Liver (tissue), 9 donors: ENCODE results near the gene MAPK6. TPM values are rescaled to one million over a fixed set of nuclear protein-coding genes. Genes with fewer than 3 reads are reported as not detected.

Experiments used
- DNase-seq: peaks from one replicate; pipeline ENCODE4 v3.0.0-alpha.2; 2017; ENCODE audit warnings: low spot score
- H3K27ac ChIP-seq, 2 donors: one replicate each; pipeline ENCODE4 v1.7.0; 2013; ENCODE audit warnings: inconsistent platforms in 2 of 2, low read length in 2 of 2, control low read depth in 1 of 2, low read depth in 1 of 2, mild to moderate bottlenecking in 1 of 2
- H3K27me3 ChIP-seq, 4 donors: one replicate each; pipeline versions ENCODE4 v1.6.1 to v1.7.0; 2013; ENCODE audit warnings: low read length in 3 of 4, inconsistent platforms in 1 of 4, mild to moderate bottlenecking in 1 of 4, moderate library complexity in 1 of 4; ENCODE audit not compliant: control insufficient read depth in 4 of 4, insufficient read depth in 4 of 4
- H3K36me3 ChIP-seq, 4 donors: one replicate each; pipeline versions ENCODE4 v1.6.1 to v1.7.0; 2013; ENCODE audit warnings: low read length in 3 of 4, mild to moderate bottlenecking in 3 of 4, low read depth in 1 of 4, moderate library complexity in 1 of 4; ENCODE audit not compliant: control insufficient read depth in 4 of 4, insufficient read depth in 3 of 4
- H3K4me1 ChIP-seq, 4 donors: one replicate each; pipeline versions ENCODE4 v1.6.1 to v1.7.0; 2013; ENCODE audit warnings: low read length in 3 of 4, mild to moderate bottlenecking in 3 of 4, moderate library complexity in 1 of 4; ENCODE audit not compliant: control insufficient read depth in 4 of 4, insufficient read depth in 4 of 4
- H3K4me3 ChIP-seq, 3 donors: one replicate each; pipeline versions ENCODE4 v1.6.1 to v1.7.0; 2013; ENCODE audit warnings: low read length in 3 of 3, control low read depth in 1 of 3, low read depth in 1 of 3, mild to moderate bottlenecking in 1 of 3
- H3K9ac ChIP-seq, 2 donors: one replicate each; pipeline ENCODE4 v1.7.0; 2013; ENCODE audit warnings: low read length in 2 of 2, mild to moderate bottlenecking in 2 of 2, moderate library complexity in 2 of 2, control low read depth in 1 of 2, low read depth in 1 of 2
- H3K9me3 ChIP-seq, 4 donors: one replicate each; pipeline versions ENCODE4 v1.6.1 to v1.7.0; 2013; ENCODE audit warnings: low read length in 3 of 4; ENCODE audit not compliant: control insufficient read depth in 4 of 4
- EGR1 ChIP-seq, 2 donors: IDR thresholded peaks; 2 replicates each; pipeline ENCODE4 v1.6.1; 2016 to 2018; ENCODE audit warnings: antibody characterized with exemption in 2 of 2, low read depth in 2 of 2
- FOXA2 ChIP-seq: IDR thresholded peaks from 2 replicates; pipeline ENCODE4 v1.6.1; 2016; ENCODE audit warnings: antibody characterized with exemption
- HNF4A ChIP-seq, 2 donors: conservative IDR thresholded peaks; 2 replicates each; pipeline ENCODE4 v1.6.1; 2016; ENCODE audit warnings: antibody characterized with exemption in 2 of 2, mild to moderate bottlenecking in 2 of 2
- HNF4G ChIP-seq: IDR thresholded peaks from 2 replicates; pipeline ENCODE4 v1.6.1; 2016; ENCODE audit warnings: antibody characterized with exemption
- NR2F2 ChIP-seq: IDR thresholded peaks from 2 replicates; pipeline ENCODE4 v1.6.1; 2016; ENCODE audit warnings: antibody characterized with exemption
- RAD21 ChIP-seq, 2 donors: IDR thresholded peaks; 2 replicates each; pipeline ENCODE4 v1.6.1; 2016; ENCODE audit warnings: antibody characterized with exemption in 2 of 2, mild to moderate bottlenecking in 2 of 2
- RXRA ChIP-seq, 2 donors: IDR thresholded peaks; 2 replicates each; pipeline ENCODE4 v1.6.1; 2017 to 2018; ENCODE audit warnings: antibody characterized with exemption in 2 of 2, mild to moderate bottlenecking in 1 of 2
- SP1 ChIP-seq: IDR thresholded peaks from 2 replicates; pipeline ENCODE4 v1.6.1; 2018; ENCODE audit warnings: antibody characterized with exemption, mild to moderate bottlenecking
- TAF1 ChIP-seq: conservative IDR thresholded peaks from 2 replicates; pipeline ENCODE4 v1.6.1; 2016; ENCODE audit warnings: antibody characterized with exemption, mild to moderate bottlenecking
- YY1 ChIP-seq: IDR thresholded peaks from 2 replicates; pipeline ENCODE4 v1.6.1; 2016; ENCODE audit warnings: antibody characterized with exemption, mild to moderate bottlenecking
- WGBS: extraction: QIAGEN DNeasy Blood & Tissue Kit; methylation state at CpG from one replicate; pipeline ENCODE4 v1.1.7; 2013; 5-methylcytosine and 5-hydroxymethylcytosine counted together
- polyA plus RNA-seq, 2 donors: library from polyadenylated mRNA; stranded (reverse) in 1 of 2; unstranded in 1 of 2; fragments of 200-250 nt in 1 of 2; fragments of >200 nt in 1 of 2; fragmentation: Nextera tagmentation in 1 of 2; extraction: Ambion mirVana in 1 of 2; gene quantifications; one replicate each; pipeline versions ENCODE4 v1.2.1 to v1.2.3, GENCODE V29; 2013 to 2015
- total RNA-seq, 2 donors: library from RNA; depleted of rRNA; stranded (reverse); fragments of >200 nt; gene quantifications; one replicate each; pipeline ENCODE4 v1.2.3, GENCODE V29; 2014
- TF ChIP-seq, protein P1 (sequence below): IDR thresholded peaks from 2 replicates; pipeline ENCODE4 v1.6.1; 2016; ENCODE audit warnings: antibody characterized with exemption, mild to moderate bottlenecking
- TF ChIP-seq, protein P2 (sequence below): IDR thresholded peaks from 2 replicates; pipeline ENCODE4 v1.6.1; 2016; ENCODE audit warnings: antibody characterized with exemption
- TF ChIP-seq, protein P3 (sequence below): IDR thresholded peaks from 2 replicates; pipeline ENCODE4 v1.6.1; 2016; ENCODE audit warnings: antibody characterized with exemption
- donor health status: healthy.
- donor health status: healthy.
- donor health status: healthy.
- donor health status: healthy.
- donor health status: healthy.

MAPK6 gene
- total and polyA plus RNA-seq, 4 donors = 9.7 to 47.8 (median 32.1) TPM

DNA sequence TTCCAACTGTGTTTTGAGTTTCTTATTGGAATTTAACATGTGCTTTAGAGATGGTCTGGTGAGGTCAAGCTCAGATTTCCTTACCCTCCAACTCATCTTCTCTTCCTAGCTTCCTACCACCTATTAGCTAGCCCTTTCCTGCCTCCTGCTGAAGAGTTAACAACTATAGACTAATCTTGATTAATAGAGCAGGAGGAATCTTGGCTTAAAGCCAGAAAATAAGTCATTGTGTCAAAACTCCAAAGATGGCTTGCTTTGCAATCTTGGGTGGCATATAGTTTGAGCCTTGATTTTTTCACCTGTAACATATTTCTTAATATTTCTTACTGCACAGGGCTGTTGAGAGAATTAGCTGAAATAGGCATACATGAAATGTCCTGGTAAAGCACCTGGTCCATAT, 66.3 kb downstream of the MAPK6 start (continued):
- TF ChIP-seq, protein P1, sequence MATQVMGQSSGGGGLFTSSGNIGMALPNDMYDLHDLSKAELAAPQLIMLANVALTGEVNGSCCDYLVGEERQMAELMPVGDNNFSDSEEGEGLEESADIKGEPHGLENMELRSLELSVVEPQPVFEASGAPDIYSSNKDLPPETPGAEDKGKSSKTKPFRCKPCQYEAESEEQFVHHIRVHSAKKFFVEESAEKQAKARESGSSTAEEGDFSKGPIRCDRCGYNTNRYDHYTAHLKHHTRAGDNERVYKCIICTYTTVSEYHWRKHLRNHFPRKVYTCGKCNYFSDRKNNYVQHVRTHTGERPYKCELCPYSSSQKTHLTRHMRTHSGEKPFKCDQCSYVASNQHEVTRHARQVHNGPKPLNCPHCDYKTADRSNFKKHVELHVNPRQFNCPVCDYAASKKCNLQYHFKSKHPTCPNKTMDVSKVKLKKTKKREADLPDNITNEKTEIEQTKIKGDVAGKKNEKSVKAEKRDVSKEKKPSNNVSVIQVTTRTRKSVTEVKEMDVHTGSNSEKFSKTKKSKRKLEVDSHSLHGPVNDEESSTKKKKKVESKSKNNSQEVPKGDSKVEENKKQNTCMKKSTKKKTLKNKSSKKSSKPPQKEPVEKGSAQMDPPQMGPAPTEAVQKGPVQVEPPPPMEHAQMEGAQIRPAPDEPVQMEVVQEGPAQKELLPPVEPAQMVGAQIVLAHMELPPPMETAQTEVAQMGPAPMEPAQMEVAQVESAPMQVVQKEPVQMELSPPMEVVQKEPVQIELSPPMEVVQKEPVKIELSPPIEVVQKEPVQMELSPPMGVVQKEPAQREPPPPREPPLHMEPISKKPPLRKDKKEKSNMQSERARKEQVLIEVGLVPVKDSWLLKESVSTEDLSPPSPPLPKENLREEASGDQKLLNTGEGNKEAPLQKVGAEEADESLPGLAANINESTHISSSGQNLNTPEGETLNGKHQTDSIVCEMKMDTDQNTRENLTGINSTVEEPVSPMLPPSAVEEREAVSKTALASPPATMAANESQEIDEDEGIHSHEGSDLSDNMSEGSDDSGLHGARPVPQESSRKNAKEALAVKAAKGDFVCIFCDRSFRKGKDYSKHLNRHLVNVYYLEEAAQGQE = no peak

DNA sequence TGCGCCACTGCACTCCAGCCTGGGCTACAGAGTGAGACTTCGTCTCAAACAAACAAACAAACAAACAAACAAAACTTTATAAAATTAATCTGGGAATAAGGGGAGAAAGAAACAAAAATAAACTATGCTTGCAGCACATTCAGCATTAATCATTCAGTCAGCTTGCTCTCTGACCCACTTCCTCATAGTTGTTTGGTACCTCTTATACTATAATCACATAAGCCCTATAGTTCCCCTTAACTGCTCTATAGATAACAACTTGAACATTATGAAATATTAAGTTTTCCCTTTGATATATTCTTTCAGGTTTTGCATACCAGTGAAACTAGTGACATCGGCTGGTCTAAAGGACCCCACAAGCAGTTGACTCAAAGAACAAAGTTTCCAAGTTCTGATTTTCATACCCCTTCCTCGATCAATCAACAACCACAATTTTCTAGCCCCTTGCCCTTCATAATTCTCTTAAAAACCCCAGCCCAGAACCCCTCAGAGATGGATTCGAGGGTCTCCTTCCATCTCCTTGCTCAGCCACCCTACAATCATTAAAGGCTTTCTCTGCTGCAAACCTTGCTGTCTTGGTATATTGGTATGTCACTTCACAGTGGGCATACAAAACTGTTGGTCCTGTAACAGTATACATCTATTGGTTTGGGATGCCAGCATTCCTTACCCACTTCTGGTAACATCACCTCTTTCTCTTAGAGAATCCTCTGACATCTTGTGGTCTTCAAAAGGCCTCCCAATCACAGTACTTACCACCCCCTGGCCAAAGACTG, 67.2 kb downstream of the MAPK6 start:
- H3K4me3 ChIP-seq = no peak overlapping the region
- no peaks in the 10 kb centered on the region for H3K27me3 ChIP-seq
- no peak for DNase-seq
- H3K9ac ChIP-seq = no peak overlapping the region
- H3K27ac ChIP-seq = no peak overlapping the region
- H3K36me3 ChIP-seq = no peaks in the 10 kb centered on the region
- TF ChIP-seq NR2F2 (no peak), TAF1 (no peak), RXRA (IDR thresholded peaks at IDR 0.05) (no peak), SP1 (no peak), FOXA2 (no peak), HNF4G (no peak), EGR1 (IDR thresholded peaks at IDR 0.05; ENCODE audit: low read depth in 2 of 2) (no peak)
- no peaks in the 10 kb centered on the region for H3K4me1 ChIP-seq
- H3K9me3 ChIP-seq = peaks cover 0 to 15% (median 3%) of the 10 kb centered on the region in 4 donors
- WGBS = 84% methylated on average over 5 of the region's 5 CpGs

DNA sequence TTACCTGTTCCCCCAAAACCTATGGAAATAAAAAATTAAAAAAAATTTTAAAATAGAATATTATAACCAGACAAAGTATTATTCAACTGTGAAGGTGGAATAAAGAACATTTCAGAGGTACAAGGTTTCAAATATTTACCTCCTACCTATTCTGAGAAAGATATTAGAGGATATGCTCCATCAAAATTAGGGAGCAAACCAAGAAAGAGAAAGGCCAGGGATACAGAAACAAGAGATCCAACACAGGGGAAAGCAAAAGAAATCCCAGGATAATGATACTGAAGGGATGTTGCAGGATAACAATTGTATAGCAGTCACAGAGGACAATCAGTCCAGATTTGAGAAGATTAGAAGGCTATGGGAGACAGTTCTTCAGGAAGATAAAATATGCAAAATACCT, 71.2 kb downstream of the MAPK6 start:
- no peak for TF ChIP-seq NR2F2
- no peak for TF ChIP-seq YY1
- no peak for TF ChIP-seq HNF4G
- TF ChIP-seq FOXA2 = no peak
- TF ChIP-seq TAF1 = no peak
- TF ChIP-seq, protein P2, sequence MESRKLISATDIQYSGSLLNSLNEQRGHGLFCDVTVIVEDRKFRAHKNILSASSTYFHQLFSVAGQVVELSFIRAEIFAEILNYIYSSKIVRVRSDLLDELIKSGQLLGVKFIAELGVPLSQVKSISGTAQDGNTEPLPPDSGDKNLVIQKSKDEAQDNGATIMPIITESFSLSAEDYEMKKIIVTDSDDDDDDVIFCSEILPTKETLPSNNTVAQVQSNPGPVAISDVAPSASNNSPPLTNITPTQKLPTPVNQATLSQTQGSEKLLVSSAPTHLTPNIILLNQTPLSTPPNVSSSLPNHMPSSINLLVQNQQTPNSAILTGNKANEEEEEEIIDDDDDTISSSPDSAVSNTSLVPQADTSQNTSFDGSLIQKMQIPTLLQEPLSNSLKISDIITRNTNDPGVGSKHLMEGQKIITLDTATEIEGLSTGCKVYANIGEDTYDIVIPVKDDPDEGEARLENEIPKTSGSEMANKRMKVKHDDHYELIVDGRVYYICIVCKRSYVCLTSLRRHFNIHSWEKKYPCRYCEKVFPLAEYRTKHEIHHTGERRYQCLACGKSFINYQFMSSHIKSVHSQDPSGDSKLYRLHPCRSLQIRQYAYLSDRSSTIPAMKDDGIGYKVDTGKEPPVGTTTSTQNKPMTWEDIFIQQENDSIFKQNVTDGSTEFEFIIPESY = no peak
- no peak for TF ChIP-seq RAD21 (IDR thresholded peaks at IDR 0.05)
- TF ChIP-seq, protein P3, sequence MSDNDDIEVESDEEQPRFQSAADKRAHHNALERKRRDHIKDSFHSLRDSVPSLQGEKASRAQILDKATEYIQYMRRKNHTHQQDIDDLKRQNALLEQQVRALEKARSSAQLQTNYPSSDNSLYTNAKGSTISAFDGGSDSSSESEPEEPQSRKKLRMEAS = no peak
- TF ChIP-seq, protein P1 = no peak
- TF ChIP-seq HNF4A (conservative IDR thresholded peaks at IDR 0.05) = no peak
- TF ChIP-seq RXRA (IDR thresholded peaks at IDR 0.05) = no peak

More for the DNA sequence above, 71.2 kb downstream of the MAPK6 start:
- H3K4me1 ChIP-seq = peaks cover 0 to 4% (median 0%) of the 10 kb centered on the region in 4 donors
- H3K27ac ChIP-seq = no peak overlapping the region
- H3K4me3 ChIP-seq = no peak overlapping the region
- no peak overlapping the region for H3K9ac ChIP-seq
- no peaks in the 10 kb centered on the region for H3K27me3 ChIP-seq
- H3K9me3 ChIP-seq = peaks cover 0 to 15% (median 3%) of the 10 kb centered on the region in 4 donors
- DNase-seq = no peak
- no peaks in the 10 kb centered on the region for H3K36me3 ChIP-seq
